ENCODE data around the gene RILP. TPM values are rescaled to one million over a fixed set of nuclear protein-coding genes. Genes with fewer than 3 reads are reported as not detected.

Gene RILP
- total RNA-seq, 2 donors from 2014 or later = 16.1 to 38.9 TPM

DNA sequence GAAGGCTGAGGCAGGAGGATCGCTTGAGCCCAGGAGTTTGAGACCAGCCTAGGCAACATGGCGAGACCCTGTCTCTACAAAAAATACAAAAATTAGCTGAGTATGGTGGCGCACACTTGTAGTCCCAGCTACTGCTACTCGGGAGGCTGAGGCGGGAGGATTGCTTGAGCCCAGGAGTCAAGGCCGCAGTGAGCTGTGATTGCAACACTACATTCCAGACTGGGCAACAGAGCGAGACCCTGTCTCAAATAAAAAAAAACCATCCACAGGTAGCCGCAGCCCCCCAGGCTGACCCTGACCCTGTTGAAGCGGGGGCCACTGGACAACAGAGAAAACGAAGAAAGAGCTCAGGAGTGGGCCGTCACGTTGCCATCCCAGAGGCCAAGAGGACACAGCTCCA is 25.0 kb downstream of the RILP start:
- Histone ChIP-seq H3K9me3 (no peaks in the 10 kb centered on the region), H3K27me3 (replicated peaks; ENCODE audit: insufficient read depth) (no peaks in the 10 kb centered on the region), H3K4me1 (ENCODE audit: control insufficient read depth in 1 of 2, low read depth in 2 of 2) (peaks cover 11 to 17% of the 10 kb centered on the region in 2 donors), H3K4me3 (no peak overlapping the region), H3K36me3 (no peaks in the 10 kb centered on the region), H3K27ac (no peak overlapping the region)
- DNase-seq (ENCODE audit: low spot score) = no peak
- TF ChIP-seq, protein P1, sequence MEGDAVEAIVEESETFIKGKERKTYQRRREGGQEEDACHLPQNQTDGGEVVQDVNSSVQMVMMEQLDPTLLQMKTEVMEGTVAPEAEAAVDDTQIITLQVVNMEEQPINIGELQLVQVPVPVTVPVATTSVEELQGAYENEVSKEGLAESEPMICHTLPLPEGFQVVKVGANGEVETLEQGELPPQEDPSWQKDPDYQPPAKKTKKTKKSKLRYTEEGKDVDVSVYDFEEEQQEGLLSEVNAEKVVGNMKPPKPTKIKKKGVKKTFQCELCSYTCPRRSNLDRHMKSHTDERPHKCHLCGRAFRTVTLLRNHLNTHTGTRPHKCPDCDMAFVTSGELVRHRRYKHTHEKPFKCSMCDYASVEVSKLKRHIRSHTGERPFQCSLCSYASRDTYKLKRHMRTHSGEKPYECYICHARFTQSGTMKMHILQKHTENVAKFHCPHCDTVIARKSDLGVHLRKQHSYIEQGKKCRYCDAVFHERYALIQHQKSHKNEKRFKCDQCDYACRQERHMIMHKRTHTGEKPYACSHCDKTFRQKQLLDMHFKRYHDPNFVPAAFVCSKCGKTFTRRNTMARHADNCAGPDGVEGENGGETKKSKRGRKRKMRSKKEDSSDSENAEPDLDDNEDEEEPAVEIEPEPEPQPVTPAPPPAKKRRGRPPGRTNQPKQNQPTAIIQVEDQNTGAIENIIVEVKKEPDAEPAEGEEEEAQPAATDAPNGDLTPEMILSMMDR (IDR thresholded peaks at IDR 0.05) = no peak
- ATAC-seq (ENCODE audit: insufficient number of reproducible peaks, low FRiP score, low read depth) = no peak

- ATAC-seq (ENCODE audit: insufficient number of reproducible peaks, low FRiP score, low read depth) (no peak), DNase-seq (ENCODE audit: low spot score) (no peak)
- no peak overlapping the region for H3K27ac ChIP-seq
Observed at GRCh38 chr17:1623057-1623630, 26.5 kb downstream of the RILP start.

DNA sequence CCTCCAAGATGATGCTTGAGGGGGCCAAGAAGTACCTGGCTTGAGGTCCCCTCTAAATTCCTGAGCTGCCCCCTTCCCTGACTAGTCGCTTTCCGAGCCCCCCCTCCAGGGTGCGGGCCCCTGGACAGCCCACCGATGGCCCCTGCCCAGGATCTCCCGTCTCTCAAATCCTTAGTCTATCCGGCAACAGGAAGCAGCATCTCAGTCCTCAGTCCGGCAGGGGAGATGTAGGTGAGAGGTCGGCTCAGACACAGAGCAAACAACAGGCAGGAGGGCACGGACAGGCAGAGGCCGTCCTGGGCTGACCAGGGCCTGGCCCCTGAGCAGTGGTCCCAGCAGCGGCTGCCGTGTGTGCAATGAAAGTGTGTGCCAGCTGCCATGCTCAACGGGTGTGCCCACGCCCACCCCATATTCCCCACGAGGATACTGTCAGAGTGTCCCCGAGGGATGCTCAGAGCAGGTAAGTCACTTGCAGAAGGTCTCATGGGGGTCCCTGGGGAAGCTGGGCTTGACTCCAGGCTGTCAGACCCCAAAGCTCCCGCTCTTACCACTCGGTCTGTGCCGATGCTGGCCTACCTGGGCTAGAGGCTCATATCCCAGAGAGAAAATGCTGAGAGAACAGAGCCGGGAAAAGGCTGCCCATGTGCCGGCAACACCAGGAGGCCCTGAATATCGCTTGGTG is 28.3 kb downstream of the RILP start:
- no peaks in the 10 kb centered on the region for H3K9me3 ChIP-seq
- TF ChIP-seq, protein P1 (IDR thresholded peaks at IDR 0.05) = no peak
- no peaks in the 10 kb centered on the region for H3K27me3 ChIP-seq (replicated peaks; ENCODE audit: insufficient read depth)
- H3K27ac ChIP-seq = no peak overlapping the region
- peaks cover 0 to 2% of the 10 kb centered on the region in 2 donors for H3K4me1 ChIP-seq (ENCODE audit: control insufficient read depth in 1 of 2, low read depth in 2 of 2)
- DNase-seq (ENCODE audit: low spot score) (no peak), ATAC-seq (ENCODE audit: insufficient number of reproducible peaks, low FRiP score, low read depth) (no peak)
- no peaks in the 10 kb centered on the region for H3K36me3 ChIP-seq
- H3K4me3 ChIP-seq = no peak overlapping the region

More at GRCh38 chr17:1623057-1623630, 26.5 kb downstream of the RILP start:
- no peak overlapping the region for H3K4me3 ChIP-seq
- TF ChIP-seq, protein P1 (IDR thresholded peaks at IDR 0.05) = no peak
- no peaks in the 10 kb centered on the region for H3K27me3 ChIP-seq (replicated peaks; ENCODE audit: insufficient read depth)
- peaks cover 7 to 12% of the 10 kb centered on the region in 2 donors for H3K4me1 ChIP-seq (ENCODE audit: control insufficient read depth in 1 of 2, low read depth in 2 of 2)
- H3K36me3 ChIP-seq = no peaks in the 10 kb centered on the region
- no peaks in the 10 kb centered on the region for H3K9me3 ChIP-seq

DNA sequence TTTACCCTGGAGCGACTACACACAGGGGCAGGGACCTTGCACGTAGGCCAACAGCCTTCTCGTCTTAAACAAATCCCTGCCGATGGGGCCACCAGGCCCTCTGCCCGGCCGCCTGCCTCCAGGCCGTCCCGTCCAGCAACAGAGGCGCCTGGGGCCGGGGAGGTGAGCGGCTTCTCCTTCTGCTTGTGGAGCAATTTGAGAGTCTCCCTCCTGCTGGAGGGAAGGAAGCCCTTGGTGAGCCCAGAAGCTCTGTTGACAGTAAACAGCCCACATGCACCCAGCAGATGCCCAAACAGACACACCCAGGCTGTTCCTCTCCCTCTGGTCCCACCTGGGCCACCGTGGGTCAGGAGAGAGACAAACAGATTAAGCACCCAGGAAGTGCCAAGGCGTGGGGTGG is 29.2 kb downstream of the RILP start:
- TF ChIP-seq, protein P1 (IDR thresholded peaks at IDR 0.05) = no peak
- Histone ChIP-seq H3K4me3 (no peak overlapping the region), H3K36me3 (no peaks in the 10 kb centered on the region), H3K27ac (no peak overlapping the region), H3K9me3 (no peaks in the 10 kb centered on the region), H3K27me3 (replicated peaks; ENCODE audit: insufficient read depth) (no peaks in the 10 kb centered on the region), H3K4me1 (ENCODE audit: control insufficient read depth in 1 of 2, low read depth in 2 of 2) (no peaks in the 10 kb centered on the region)
- DNase-seq (ENCODE audit: low spot score) = no peak
- ATAC-seq (ENCODE audit: insufficient number of reproducible peaks, low FRiP score, low read depth) = no peak

GRCh38 chr17:1617620-1618174 is 32.0 kb downstream of the RILP start:
- DNase-seq (ENCODE audit: low spot score) (no peak), ATAC-seq (ENCODE audit: insufficient number of reproducible peaks, low FRiP score, low read depth) (no peak)
- Histone ChIP-seq H3K27me3 (replicated peaks; ENCODE audit: insufficient read depth) (no peaks in the 10 kb centered on the region), H3K9me3 (no peaks in the 10 kb centered on the region), H3K4me3 (no peak overlapping the region), H3K4me1 (ENCODE audit: control insufficient read depth in 1 of 2, low read depth in 2 of 2) (no peaks in the 10 kb centered on the region), H3K27ac (no peak overlapping the region), H3K36me3 (no peaks in the 10 kb centered on the region)
- TF ChIP-seq, protein P1 (IDR thresholded peaks at IDR 0.05) = no peak

Data from thoracic aorta (tissue), 2 donors.